Coronary artery (tissue), 2 donors: ENCODE results near the gene MEIS1.

Experiments used
- DNase-seq: peaks from one replicate; pipeline ENCODE4 v3.0.0-alpha.2; 2017; ENCODE audit warnings: low spot score
- H3K27ac ChIP-seq, 2 donors: fragments of 200-600 bp; sonication (generic); one replicate each; pipeline ENCODE4 v1.5.1; 2016 to 2019
- H3K4me3 ChIP-seq: fragments of 200-600 bp; sonication (generic); 2 replicates; pipeline ENCODE4 v1.5.1; 2016; ENCODE audit warnings: mild to moderate bottlenecking, moderate library complexity
- TF ChIP-seq, protein P1 (sequence below): fragments of 200-600 bp; sonication (generic); IDR thresholded peaks from one replicate; pipeline ENCODE4 v1.5.1; 2019; ENCODE audit warnings: antibody characterized with exemption

The MEIS1 gene

DNA sequence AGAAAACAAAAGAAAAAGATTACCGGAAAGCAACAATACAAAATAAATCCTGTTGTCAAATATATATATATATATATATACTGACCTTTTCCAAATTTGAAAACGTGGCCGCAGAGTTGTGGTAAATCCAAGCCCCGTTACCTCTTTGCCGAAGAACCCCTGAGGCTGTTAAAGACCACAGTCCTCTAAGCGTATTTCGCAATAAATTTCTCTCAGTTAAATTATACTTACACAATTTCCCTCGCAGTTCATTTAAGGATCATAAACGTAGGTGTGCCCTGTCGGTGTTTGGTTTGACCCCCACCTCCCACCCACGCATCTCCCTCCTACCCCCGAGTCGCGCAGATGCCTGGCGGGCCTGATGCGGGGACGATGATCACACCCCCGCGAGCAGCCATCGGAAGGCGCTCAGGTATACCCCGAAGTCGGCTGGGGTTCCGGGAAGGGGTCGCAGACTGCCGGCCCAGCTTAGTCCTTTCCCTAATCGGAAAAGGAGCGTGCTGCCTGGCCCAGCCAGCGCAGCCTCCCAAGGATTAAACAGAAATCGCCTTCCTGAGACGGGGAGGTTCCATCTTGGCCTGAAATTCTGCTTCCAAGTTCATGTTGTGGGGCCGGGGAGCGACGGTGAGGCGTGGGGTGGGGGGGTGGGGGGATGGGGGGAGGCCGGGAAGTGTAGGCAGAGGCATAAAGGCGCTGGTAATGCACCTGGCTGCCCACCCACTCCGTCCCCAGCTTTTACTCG, 2.9 kb upstream of the MEIS1 start:
- DNase-seq: no peak
- H3K27ac ChIP-seq: no peak overlapping the region
- H3K4me3 ChIP-seq: peak overlapping the region; percentile 95
- TF ChIP-seq, protein P1, sequence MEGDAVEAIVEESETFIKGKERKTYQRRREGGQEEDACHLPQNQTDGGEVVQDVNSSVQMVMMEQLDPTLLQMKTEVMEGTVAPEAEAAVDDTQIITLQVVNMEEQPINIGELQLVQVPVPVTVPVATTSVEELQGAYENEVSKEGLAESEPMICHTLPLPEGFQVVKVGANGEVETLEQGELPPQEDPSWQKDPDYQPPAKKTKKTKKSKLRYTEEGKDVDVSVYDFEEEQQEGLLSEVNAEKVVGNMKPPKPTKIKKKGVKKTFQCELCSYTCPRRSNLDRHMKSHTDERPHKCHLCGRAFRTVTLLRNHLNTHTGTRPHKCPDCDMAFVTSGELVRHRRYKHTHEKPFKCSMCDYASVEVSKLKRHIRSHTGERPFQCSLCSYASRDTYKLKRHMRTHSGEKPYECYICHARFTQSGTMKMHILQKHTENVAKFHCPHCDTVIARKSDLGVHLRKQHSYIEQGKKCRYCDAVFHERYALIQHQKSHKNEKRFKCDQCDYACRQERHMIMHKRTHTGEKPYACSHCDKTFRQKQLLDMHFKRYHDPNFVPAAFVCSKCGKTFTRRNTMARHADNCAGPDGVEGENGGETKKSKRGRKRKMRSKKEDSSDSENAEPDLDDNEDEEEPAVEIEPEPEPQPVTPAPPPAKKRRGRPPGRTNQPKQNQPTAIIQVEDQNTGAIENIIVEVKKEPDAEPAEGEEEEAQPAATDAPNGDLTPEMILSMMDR: no peak

DNA sequence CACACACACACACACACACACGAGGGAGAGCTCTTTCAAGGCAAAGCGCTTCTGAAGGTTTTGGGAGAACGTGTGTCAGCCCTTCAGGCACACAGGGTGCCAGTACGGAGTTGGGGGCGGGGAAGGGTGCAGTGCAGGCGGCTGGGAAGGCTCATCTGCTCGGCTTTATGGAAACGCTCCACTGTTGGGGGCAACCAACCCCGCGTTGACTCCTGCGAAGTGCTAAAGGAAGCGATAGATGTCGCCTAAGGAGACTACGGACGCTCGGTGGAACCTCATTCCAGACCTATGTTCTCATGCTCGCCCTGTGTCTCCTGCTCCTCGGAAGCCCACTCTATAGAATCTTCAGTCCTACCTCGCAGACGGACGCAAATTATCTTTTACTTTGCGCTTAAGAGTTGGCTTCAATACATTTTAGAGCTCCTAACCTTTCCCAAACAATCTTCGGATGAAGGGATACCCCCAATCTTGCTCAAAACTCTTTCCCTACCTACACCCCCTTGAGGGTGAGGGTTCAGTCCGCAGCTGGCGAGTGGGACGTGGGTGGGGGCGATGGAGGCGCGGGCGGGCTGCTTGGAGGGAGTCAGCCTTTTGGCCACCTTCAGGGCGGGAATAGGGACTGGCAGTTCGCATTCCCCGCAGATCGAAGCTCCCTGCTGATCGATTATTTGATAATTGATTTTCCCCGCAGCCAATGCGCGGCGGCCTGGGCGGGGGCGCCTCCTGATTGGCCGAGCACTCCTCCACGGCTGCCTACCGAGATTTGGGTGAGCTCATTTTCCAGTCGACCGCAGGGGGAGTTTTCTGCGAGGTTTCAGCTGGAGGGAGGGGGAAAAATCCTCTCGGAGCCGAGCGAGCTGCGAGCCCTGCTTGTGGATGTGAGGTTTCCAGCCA, 1.9 kb upstream of the MEIS1 start:
- TF ChIP-seq, protein P1: no peak
- Histone ChIP-seq H3K27ac (peak overlapping the region; percentile 76 to 93), H3K4me3 (peak overlapping the region; percentile 95)
- peak; percentile 92 for DNase-seq

DNA sequence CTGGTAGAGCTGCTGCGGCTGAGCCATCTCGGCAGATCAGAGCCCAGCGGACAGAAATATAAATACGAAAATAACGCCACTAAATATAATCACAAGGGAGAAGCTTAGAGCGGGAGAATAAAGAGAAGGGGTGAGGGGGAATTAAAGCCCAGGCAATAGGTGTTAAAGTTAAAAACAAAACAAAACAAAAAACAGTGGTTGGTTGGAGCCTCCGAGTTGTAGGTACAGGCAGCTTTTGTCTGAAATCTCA, 1.3 kb upstream of the MEIS1 start:
- Histone ChIP-seq H3K4me3 (peak overlapping the region; percentile 95), H3K27ac (peak overlapping the region; percentile 76 to 93)
- DNase-seq: no peak
- TF ChIP-seq, protein P1: no peak

DNA sequence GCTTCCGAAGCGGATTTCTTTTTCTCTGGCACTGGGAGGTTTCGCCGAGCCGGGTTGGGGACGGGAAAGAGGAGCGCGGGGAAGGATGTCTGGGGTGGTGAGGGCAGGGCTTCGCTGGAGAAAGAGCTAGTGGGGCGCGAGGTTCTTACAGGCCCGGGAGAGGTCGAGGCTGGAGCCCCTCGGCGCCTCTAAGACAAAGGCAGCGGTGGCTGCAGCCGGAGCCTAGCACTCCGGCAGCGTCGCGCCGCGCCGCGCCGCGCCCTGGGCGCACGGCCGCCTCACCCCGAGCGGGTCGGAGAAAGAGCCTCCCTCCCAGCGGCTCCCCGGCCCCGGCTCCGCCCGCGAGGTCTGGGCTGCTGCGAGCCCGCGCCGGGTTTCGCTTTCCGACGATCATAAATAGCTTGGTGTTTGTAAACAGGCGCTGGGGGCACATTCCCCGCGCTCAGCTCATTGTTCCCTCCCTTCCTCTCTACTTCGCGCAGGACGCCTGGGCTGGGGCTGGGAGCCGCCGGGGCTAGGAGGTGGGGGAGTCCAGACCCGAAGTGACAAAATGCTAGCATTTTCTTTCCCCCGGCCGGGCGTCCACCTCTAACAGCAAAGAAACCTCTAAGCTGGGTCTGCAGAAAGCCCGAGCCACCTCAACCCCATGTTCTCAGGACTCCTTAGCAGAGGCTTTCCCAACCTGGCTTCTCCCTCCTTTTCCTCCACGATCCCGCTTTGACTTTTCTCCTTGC, 813 bp upstream of the MEIS1 start:
- TF ChIP-seq, protein P1: no peak
- H3K27ac ChIP-seq: peak overlapping the region; percentile 76 to 93
- H3K4me3 ChIP-seq: peak overlapping the region; percentile 95
- DNase-seq: no peak

DNA sequence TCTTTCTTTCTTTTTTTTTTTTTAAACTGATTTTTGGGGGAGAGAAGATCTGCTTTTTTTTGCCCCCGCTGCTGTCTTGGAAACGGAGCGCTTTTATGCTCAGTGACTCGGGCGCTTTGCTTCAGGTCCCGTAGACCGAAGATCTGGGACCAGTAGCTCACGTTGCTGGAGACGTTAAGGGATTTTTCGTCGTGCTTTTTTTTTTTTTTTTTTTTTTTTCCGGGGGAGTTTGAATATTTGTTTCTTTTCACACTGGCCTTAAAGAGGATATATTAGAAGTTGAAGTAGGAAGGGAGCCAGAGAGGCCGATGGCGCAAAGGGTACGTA, 587 bp downstream of the MEIS1 start:
- DNase-seq: no peak
- TF ChIP-seq, protein P1: no peak
- H3K27ac ChIP-seq: peak overlapping the region; percentile 76 to 93
- peak overlapping the region; percentile 95 for H3K4me3 ChIP-seq

DNA sequence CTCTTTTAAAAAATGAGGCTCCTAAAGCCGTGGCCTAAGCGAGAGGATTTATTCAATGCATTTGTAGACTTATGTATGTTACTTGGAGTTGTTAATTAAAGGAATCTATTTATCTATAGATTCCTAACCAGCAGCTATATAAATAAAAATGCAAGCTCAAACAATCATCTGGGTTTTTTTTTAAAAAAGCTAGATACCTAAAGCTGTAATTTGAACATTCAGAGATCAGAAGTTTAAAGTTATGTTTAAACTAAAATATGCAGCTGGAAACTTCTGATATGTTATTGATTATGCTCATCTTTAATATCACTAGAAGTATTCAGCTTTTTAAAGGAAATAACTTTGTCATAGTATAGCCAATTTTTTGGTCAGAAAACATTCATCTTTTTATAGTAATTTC, 1.0 kb downstream of the MEIS1 start:
- DNase-seq: no peak
- peak overlapping the region; percentile 31 to 76 for H3K27ac ChIP-seq
- TF ChIP-seq, protein P1: no peak
- peak overlapping the region; percentile 95 for H3K4me3 ChIP-seq
